ENCODE measurements around the gene MSTN.

DNA sequence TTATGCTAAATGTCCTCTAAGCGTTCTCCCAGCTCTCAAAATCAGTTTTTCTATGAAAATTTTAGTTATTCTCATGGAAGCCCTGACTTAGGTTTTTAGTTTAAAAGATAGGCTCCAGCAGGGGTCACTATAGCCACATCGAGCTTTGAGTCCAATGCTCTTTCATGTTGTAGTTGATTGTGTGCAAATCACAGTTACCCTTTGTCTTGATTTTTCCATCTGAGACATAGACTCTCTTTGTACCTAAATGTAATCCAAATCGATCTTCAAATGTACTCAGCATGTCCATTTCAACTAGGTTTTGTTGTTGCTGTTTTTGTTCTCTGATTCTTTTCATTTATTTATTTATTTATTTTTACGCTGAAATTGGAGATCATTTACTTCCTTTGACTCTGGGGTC is 26.4 kb upstream of the MSTN start:
- TF ChIP-seq CTCF (IDR thresholded peaks at IDR 0.05) (peak; percentile 59 to 83 (median 68)), POLR2A (IDR thresholded peaks at IDR 0.05) (no peak), EP300 (IDR thresholded peaks at IDR 0.05) (peak in 1 of 2 donors; percentile 7)
